HG02840 (cell line): ENCODE results near the gene GALNT10.

Experiments used
- ATAC-seq: cut with Tn5 transposase; IDR thresholded peaks from one replicate; pipeline ENCODE4 v1.9.1; 2021; ENCODE audit warnings: mild to moderate bottlenecking, moderate library complexity, moderate number of reproducible peaks; ENCODE audit not compliant: unreplicated experiment, low FRiP score

Gene GALNT10

GRCh38 chr5:154415114-154415513 is 224.6 kb downstream of the GALNT10 start:
- ATAC-seq = no peak

GRCh38 chr5:154418344-154418820 is 227.8 kb downstream of the GALNT10 start:
- no peak for ATAC-seq

GRCh38 chr5:154419236-154419635 is 228.7 kb downstream of the GALNT10 start:
- ATAC-seq = no peak

GRCh38 chr5:154421868-154422267 is 231.3 kb downstream of the GALNT10 start:
- no peak for ATAC-seq

GRCh38 chr5:154422298-154422697 is 231.8 kb downstream of the GALNT10 start:
- ATAC-seq = no peak

- ATAC-seq = no peak
Measured at GRCh38 chr5:154428208-154428607, 237.7 kb downstream of the GALNT10 start.

GRCh38 chr5:154429341-154429740 is 238.8 kb downstream of the GALNT10 start:
- ATAC-seq = no peak

GRCh38 chr5:154430466-154430865 is 239.9 kb downstream of the GALNT10 start:
- ATAC-seq = no peak

- no peak for ATAC-seq
Measured at GRCh38 chr5:154430961-154431630, 240.6 kb downstream of the GALNT10 start.

GRCh38 chr5:154435226-154435625 is 244.7 kb downstream of the GALNT10 start:
- no peak for ATAC-seq

- ATAC-seq = no peak
Measured at GRCh38 chr5:154437281-154437965, 246.9 kb downstream of the GALNT10 start.

GRCh38 chr5:154440540-154440939 is 250.0 kb downstream of the GALNT10 start:
- no peak for ATAC-seq

- ATAC-seq = no peak
Measured at GRCh38 chr5:154442801-154443200, 252.3 kb downstream of the GALNT10 start.

GRCh38 chr5:154444556-154445421 is 254.3 kb downstream of the GALNT10 start:
- peak; percentile 17 for ATAC-seq

- ATAC-seq = peak; percentile 91
Measured at GRCh38 chr5:154445422-154446194, 255.1 kb downstream of the GALNT10 start, which contains the start of gene SAP30L. TSS of gene SAP30L (plus strand) at chr5:154445997. CDS start at chr5:154446605, 608 bp downstream.

GRCh38 chr5:154446195-154447088 is 255.9 kb downstream of the GALNT10 start:
- peak; percentile 15 for ATAC-seq

- ATAC-seq = no peak
Measured at GRCh38 chr5:154447089-154447725, 256.7 kb downstream of the GALNT10 start.

GRCh38 chr5:154449786-154450185 is 259.3 kb downstream of the GALNT10 start:
- no peak for ATAC-seq

- ATAC-seq = no peak
Measured at GRCh38 chr5:154451957-154452356, 261.4 kb downstream of the GALNT10 start.
